Bronchial epithelial cell (primary cell): ENCODE results near the gene CRHR2. TPM values are rescaled to one million over a fixed set of nuclear protein-coding genes. Genes with fewer than 3 reads are reported as not detected.

Experiments
- DNase-seq: peaks from one replicate; pipeline ENCODE4 v3.0.0-alpha.2; 2010; ENCODE audit warnings: low read depth
- FAIRE-seq: peaks from 2 replicates; lab custom pipeline; 2011; peaks lifted over from hg19 to GRCh38; lab: Jason Lieb, UNC
- H3K27me3 ChIP-seq: 2 replicates; pipeline ENCODE4 v1.5.1; 2011; ENCODE audit warnings: low read length; ENCODE audit not compliant: control insufficient read depth, insufficient read depth
- H3K36me3 ChIP-seq: 2 replicates; pipeline ENCODE4 v1.5.1; 2011; ENCODE audit warnings: low read length; ENCODE audit not compliant: control insufficient read depth, insufficient read depth
- H3K4me3 ChIP-seq: 2 replicates; pipeline ENCODE4 v1.5.1; 2011; ENCODE audit warnings: mild to moderate bottlenecking, low read depth, low read length, control low read depth
- total RNA-seq: library from RNA; depleted of rRNA; stranded (reverse); fragments of >200 nt; gene quantifications from 2 replicates; pipeline ENCODE4 v1.2.1, GENCODE V29; 2014
- TF ChIP-seq, protein P1 (sequence below): IDR thresholded peaks from 2 replicates; pipeline ENCODE4 v1.5.1; 2011; ENCODE audit warnings: mild to moderate bottlenecking, moderate library complexity, low read length, control low read depth, inconsistent platforms; ENCODE audit not compliant: insufficient read depth, severe bottlenecking

The CRHR2 gene
- total RNA-seq, 1 donor from 2014 or later, result not detected

DNA sequence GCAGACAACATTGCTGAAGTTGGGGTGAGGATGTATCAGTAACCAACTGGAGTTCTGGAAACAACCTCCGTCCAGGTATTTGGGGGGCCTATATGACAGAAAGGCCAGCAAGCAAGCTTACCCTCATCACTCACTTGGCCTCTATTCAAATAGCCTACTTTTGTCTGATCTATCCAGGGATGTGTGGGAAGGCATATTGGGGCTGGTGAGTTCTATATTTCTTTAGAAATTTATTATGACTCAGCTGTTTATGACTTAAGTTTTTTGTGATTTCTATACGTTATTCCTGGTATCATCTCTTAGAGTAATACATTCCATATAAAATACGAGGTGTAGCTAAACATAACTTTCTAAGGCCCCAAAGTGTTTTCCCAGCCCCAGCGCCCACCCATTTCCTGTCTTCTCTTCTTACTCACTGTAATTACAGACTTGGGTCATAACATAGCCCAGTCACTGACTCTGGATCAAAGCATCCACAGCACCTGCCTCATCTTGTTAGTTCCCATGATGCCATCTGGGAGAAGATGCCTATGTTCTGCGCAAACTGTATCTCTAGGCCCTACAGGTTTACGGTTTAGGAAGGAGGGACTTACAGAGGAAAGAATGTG lies 69.5 kb downstream of the CRHR2 start:
- FAIRE-seq, result no peak
- Histone ChIP-seq H3K4me3 (no peak overlapping the region), H3K27me3 (no peaks in the 10 kb centered on the region), H3K36me3 (peaks cover 39% of the 10 kb centered on the region)
- peak; percentile 77 for DNase-seq
- TF ChIP-seq, protein P1, sequence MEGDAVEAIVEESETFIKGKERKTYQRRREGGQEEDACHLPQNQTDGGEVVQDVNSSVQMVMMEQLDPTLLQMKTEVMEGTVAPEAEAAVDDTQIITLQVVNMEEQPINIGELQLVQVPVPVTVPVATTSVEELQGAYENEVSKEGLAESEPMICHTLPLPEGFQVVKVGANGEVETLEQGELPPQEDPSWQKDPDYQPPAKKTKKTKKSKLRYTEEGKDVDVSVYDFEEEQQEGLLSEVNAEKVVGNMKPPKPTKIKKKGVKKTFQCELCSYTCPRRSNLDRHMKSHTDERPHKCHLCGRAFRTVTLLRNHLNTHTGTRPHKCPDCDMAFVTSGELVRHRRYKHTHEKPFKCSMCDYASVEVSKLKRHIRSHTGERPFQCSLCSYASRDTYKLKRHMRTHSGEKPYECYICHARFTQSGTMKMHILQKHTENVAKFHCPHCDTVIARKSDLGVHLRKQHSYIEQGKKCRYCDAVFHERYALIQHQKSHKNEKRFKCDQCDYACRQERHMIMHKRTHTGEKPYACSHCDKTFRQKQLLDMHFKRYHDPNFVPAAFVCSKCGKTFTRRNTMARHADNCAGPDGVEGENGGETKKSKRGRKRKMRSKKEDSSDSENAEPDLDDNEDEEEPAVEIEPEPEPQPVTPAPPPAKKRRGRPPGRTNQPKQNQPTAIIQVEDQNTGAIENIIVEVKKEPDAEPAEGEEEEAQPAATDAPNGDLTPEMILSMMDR, result no peak

DNA sequence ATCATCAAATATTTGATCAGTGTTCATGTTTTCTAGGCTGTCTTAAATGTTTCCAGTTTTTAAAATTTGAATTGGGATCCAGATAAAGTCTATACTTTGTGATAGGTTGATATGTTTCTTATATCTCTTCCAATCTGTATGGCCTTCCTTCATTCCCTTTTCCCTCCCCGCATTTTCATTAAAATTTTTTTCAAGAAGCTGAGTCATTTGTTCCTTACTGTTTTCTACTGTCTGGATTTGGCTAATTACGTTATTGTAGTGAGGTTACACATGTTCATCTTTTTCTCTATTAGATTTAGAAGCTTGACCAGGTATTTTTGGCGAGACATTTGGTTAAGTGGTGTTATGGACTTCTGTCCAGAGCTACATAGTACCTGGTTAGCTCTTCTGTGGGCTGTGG lies 76.4 kb downstream of the CRHR2 start:
- H3K4me3 ChIP-seq, result no peak overlapping the region
- TF ChIP-seq, protein P1, result no peak
- no peak for DNase-seq
- peaks cover 18% of the 10 kb centered on the region for H3K36me3 ChIP-seq
- no peak for FAIRE-seq
- no peaks in the 10 kb centered on the region for H3K27me3 ChIP-seq

DNA sequence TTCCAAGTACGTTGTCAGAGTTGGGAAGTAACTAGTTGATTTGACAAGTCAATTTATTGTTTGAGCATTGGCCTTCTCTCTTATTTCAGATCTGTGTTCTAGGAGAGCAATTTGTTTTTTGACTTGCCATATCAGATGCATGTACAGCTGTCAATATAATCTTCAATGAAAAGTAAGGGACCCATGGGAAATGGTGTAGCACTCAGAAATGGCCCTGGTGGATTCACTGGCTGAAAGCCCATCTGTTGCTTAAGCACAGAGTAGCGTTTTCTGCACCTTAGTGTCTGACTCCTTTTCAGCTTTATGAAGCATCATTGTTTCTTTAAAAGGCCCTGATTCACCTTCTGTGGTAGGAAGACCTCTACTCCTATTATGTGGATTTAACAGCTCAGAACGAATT lies 77.4 kb downstream of the CRHR2 start:
- DNase-seq (no peak), FAIRE-seq (no peak)
- Histone ChIP-seq H3K4me3 (no peak overlapping the region), H3K36me3 (peaks cover 23% of the 10 kb centered on the region), H3K27me3 (no peaks in the 10 kb centered on the region)
- TF ChIP-seq, protein P1, result no peak

Other genes starting within 250 kb of the CRHR2 start
- 4.2 and 4.4 TPM in 2 replicates for gene NOD1, start 203.7 kb downstream of the CRHR2 start, total RNA-seq
- gene GGCT, start 177.6 kb downstream of the CRHR2 start, total RNA-seq, result 57.9 and 67.8 TPM in 2 replicates
- gene GARS1, start 87.6 kb downstream of the CRHR2 start, total RNA-seq, result 367 and 431 TPM in 2 replicates
- gene INMT, start 69.7 kb upstream of the CRHR2 start, total RNA-seq, result 0.13 and 0.26 TPM in 2 replicates
- 1.1 and 1.3 TPM in 2 replicates for gene MINDY4, start 89.0 kb upstream of the CRHR2 start, total RNA-seq
- gene AQP1, start 229.4 kb upstream of the CRHR2 start, total RNA-seq, result under 0.01 TPM in 1 of 2 replicates, not detected in the other